NB4 (cell line): Measurements from ENCODE around the gene DMBX1.

Experiments used
- DNase-seq: peaks from one replicate; pipeline ENCODE4 v3.0.0; 2010; ENCODE audit warnings: low read depth
- H3K4me3 ChIP-seq: one replicate; pipeline ENCODE4 v1.5.1; 2011; ENCODE audit warnings: mild to moderate bottlenecking, low read depth, low read length, moderate library complexity
- MYC ChIP-seq: IDR thresholded peaks from 2 replicates; pipeline ENCODE4 v1.6.1; 2011; ENCODE audit warnings: low read depth, low read length
- POLR2A ChIP-seq: IDR thresholded peaks from 2 replicates; pipeline ENCODE4 v1.6.1; 2011; ENCODE audit warnings: mild to moderate bottlenecking; ENCODE audit not compliant: insufficient read length; ENCODE audit errors: extremely low read depth
- TF ChIP-seq, protein P1 (sequence below): IDR thresholded peaks from one replicate; pipeline ENCODE4 v1.5.1; 2012; ENCODE audit warnings: low read depth, low read length
- TF ChIP-seq, protein P2 (sequence below): IDR thresholded peaks from 2 replicates; pipeline ENCODE4 v1.6.1; 2011; ENCODE audit warnings: low read depth, low read length

Gene DMBX1

GRCh38 chr1:46446646-46447498, 42.8 kb upstream of the DMBX1 start:
- TF ChIP-seq, protein P1, sequence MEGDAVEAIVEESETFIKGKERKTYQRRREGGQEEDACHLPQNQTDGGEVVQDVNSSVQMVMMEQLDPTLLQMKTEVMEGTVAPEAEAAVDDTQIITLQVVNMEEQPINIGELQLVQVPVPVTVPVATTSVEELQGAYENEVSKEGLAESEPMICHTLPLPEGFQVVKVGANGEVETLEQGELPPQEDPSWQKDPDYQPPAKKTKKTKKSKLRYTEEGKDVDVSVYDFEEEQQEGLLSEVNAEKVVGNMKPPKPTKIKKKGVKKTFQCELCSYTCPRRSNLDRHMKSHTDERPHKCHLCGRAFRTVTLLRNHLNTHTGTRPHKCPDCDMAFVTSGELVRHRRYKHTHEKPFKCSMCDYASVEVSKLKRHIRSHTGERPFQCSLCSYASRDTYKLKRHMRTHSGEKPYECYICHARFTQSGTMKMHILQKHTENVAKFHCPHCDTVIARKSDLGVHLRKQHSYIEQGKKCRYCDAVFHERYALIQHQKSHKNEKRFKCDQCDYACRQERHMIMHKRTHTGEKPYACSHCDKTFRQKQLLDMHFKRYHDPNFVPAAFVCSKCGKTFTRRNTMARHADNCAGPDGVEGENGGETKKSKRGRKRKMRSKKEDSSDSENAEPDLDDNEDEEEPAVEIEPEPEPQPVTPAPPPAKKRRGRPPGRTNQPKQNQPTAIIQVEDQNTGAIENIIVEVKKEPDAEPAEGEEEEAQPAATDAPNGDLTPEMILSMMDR: peak; percentile 88
- TF ChIP-seq, protein P2, sequence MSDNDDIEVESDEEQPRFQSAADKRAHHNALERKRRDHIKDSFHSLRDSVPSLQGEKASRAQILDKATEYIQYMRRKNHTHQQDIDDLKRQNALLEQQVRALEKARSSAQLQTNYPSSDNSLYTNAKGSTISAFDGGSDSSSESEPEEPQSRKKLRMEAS: no peak
- DNase-seq: peak; percentile 72
- H3K4me3 ChIP-seq: no peak overlapping the region

- no peak for TF ChIP-seq MYC
- TF ChIP-seq, protein P2: no peak
- no peak for TF ChIP-seq POLR2A
- TF ChIP-seq, protein P1: no peak
- DNase-seq: no peak
Observed at GRCh38 chr1:46447499-46448108, 42.0 kb upstream of the DMBX1 start.

DNA sequence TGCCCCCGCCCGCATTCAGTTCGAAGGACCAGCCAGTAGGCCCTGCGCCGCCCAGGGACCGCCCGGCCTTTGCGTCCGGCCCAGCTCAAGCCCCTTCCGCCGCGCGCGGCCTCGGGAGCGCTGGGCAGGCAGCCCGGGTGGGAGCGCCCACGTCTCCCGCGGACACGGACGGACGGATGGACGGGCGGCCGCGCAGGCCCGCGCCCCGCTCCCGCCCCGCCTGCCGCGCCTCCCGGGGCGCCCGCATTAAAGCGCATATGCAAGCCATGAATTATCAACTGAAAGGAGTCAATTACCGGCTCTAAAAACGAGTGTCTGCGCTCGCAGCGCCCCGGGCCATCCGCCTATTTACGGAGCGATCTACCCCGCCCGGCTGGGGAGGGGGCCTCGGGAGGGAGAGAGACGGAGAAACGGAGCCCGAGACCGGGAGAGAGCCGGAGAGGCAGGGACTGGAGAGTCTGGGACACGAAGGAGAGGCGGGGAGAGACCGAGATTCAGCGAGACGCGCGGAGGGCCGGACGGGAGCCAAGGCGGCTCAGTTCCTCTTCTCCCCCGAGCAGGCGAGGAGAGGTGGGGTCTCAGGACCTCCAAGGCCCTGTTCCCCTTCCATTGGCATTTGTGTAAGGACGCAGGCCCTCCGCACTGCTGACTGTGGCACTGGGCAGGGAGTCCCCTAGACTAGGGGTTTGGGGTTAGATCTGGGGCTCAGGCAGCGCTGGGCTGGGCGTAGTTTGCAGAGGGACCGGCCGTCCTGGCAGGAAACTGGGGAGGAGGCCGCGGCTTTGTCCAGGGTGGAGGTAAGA, 41.3 kb upstream of the DMBX1 start:
- no peak for DNase-seq
- TF ChIP-seq, protein P2: no peak
- TF ChIP-seq, protein P1: no peak
- TF ChIP-seq POLR2A (no peak), MYC (no peak)
- no peak overlapping the region for H3K4me3 ChIP-seq

More at GRCh38 chr1:46447499-46448108, 42.0 kb upstream of the DMBX1 start:
- no peak overlapping the region for H3K4me3 ChIP-seq

DNA sequence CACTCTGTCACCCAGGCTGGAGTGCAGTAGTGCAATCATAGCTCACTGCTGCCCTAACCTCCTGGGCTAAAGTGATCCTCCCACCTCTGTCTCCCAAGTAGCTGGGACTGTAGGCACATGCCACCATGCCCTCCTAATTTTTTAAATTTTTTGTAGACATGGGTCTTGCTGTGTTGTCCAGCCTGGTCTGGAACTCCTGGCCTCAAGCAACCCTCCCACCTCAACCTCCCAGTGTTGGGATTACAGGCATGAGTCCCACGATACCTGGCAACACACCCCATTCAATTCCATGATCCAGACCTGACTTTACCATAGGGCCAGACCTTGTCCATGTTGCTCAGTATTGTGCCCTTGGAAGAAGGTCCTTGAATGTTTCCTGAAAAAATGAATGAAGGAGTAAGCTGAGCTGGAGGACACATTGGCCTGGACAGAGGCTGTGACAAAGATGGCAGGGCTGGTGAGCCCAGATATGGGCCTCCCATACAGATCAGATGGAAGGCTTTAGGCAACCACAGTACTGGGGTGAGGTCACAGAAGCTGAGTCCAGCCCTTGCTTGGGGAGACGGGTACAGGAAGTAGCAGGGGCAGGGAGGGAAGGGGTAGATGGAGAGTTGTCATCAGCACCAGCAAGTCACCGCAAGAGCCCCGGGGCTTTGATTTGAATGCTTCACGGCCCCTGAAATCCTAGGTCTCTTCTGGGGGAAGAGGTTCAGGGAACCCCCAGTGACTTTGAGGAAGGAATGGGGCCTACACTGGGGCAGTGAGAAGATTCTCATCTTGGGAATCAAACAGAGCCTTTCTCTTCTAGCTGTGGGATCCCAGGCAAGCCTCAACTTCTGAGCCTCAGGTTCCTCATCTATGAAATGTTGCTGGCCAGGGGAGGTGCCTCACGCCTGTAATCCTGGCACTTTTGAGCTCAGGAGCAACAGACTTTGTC, 40.1 kb upstream of the DMBX1 start:
- peak; percentile 23 for DNase-seq
- H3K4me3 ChIP-seq: no peak overlapping the region
- TF ChIP-seq, protein P1: no peak
- TF ChIP-seq, protein P2: no peak
- TF ChIP-seq POLR2A (no peak), MYC (no peak)

DNA sequence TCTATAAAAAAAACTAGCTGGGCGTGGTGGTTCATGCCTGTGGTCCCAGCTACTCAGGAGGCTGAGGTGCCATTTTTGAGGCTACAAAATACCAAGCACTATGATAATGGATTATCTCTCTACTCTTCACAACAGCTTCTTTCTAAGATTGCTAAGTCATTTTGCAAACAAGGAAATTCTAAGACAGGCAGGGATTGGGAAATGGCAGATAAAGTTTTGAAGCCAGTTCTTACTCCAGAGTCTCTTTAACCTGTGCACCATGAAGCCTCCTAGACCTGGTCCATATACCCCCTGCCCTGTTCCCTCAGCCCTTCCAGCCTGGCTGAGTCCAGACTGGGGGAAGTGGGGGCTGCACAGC, 39.5 kb upstream of the DMBX1 start:
- no peak for TF ChIP-seq MYC
- TF ChIP-seq POLR2A: no peak
- TF ChIP-seq, protein P2: no peak
- TF ChIP-seq, protein P1: no peak
- no peak for DNase-seq
- H3K4me3 ChIP-seq: no peak overlapping the region
